ENCODE data around the gene TH. TPM values are rescaled to one million over a fixed set of nuclear protein-coding genes. Genes with fewer than 3 reads are reported as not detected.

Gene TH
- total and polyA plus RNA-seq, 2 donors (not counting 1 experiment from before 2014, with no cell fraction given): not detected

DNA sequence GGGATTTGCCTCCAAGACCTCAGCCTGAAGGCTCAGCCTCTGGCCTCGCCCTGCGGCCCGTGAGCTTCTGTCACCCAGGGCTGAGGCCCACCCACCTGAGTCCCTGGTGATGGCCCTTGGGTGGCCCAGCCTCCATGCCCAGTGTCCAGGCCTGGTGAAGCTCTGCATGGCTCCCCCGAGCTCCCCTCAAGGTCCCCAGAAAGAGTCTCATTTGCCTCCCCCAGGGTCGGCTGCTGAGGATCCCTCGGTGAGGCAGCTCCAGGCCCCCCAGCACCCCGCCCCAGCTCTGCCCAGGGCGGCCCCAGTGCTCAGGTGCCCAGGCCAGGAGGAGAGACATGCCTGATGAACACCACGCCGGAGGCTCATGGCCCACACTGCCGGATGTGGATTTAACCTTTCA, 2.1 kb upstream of the TH start:
- H3K9me3 ChIP-seq (ENCODE audit: control extremely low read depth in 1 of 3, control insufficient read depth in 2 of 3, insufficient read depth in 1 of 3, low read length in 2 of 3): peaks cover 0 to 3% (median 0%) of the 10 kb centered on the region in 3 donors
- H3K27me3 Mint-ChIP-seq: no peaks in the 10 kb centered on the region
- H3K4me1 Mint-ChIP-seq: no peaks in the 10 kb centered on the region
- H3K27ac Mint-ChIP-seq: no peak overlapping the region
- no peak overlapping the region for H3K4me3 Mint-ChIP-seq
- TF ChIP-seq, protein P1, sequence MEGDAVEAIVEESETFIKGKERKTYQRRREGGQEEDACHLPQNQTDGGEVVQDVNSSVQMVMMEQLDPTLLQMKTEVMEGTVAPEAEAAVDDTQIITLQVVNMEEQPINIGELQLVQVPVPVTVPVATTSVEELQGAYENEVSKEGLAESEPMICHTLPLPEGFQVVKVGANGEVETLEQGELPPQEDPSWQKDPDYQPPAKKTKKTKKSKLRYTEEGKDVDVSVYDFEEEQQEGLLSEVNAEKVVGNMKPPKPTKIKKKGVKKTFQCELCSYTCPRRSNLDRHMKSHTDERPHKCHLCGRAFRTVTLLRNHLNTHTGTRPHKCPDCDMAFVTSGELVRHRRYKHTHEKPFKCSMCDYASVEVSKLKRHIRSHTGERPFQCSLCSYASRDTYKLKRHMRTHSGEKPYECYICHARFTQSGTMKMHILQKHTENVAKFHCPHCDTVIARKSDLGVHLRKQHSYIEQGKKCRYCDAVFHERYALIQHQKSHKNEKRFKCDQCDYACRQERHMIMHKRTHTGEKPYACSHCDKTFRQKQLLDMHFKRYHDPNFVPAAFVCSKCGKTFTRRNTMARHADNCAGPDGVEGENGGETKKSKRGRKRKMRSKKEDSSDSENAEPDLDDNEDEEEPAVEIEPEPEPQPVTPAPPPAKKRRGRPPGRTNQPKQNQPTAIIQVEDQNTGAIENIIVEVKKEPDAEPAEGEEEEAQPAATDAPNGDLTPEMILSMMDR (IDR thresholded peaks at IDR 0.05): no peak
- TF ChIP-seq EZH2 (IDR thresholded peaks at IDR 0.05; ENCODE audit: borderline replicate concordance, insufficient read depth, low read depth, low read length, poor library complexity, severe bottlenecking): no peak
- H3K9ac ChIP-seq (ENCODE audit: low read length): no peak overlapping the region
- H3K4me3 ChIP-seq (ENCODE audit: control extremely low read depth in 1 of 5, extremely low read depth in 1 of 5, insufficient read depth in 1 of 5, low read depth in 2 of 5, low read length in 4 of 5): no peak overlapping the region
- H4K20me1 ChIP-seq (ENCODE audit: control insufficient read depth, insufficient read depth, low read length, poor library complexity, severe bottlenecking): no peaks in the 10 kb centered on the region
- no peaks in the 10 kb centered on the region for H3K79me2 ChIP-seq (ENCODE audit: control insufficient read depth, insufficient read depth, low read length)
- H2AFZ ChIP-seq (ENCODE audit: insufficient read depth, low read depth, low read length, poor library complexity, severe bottlenecking): no peak overlapping the region
- intact Hi-C loops (cut with micrococcal nuclease): no loop called here
- ChIA-PET CTCF (no interaction called here), POLR2A (no interaction called here)
- WGBS (ENCODE audit: insufficient coverage): 65% methylated on average over 11 of the region's 11 CpGs
- no peak for ATAC-seq (ENCODE audit: low read depth)
- DNase-seq: no peak
- no peaks in the 10 kb centered on the region for H3K4me1 ChIP-seq (ENCODE audit: control insufficient read depth in 2 of 2, insufficient read depth in 2 of 2, low read length in 2 of 2)
- H3K9me3 Mint-ChIP-seq (ENCODE audit: insufficient read depth): no peaks in the 10 kb centered on the region
- no peak overlapping the region for H3K27ac ChIP-seq (ENCODE audit: low read length in 2 of 2)
- no peaks in the 10 kb centered on the region for H3K27me3 ChIP-seq (replicated peaks in 1 of 4; ENCODE audit: control extremely low read depth in 1 of 4, control insufficient read depth in 3 of 4, insufficient read depth in 4 of 4, low read length in 3 of 4)
- H3K36me3 ChIP-seq (replicated peaks in 1 of 2; ENCODE audit: control extremely low read depth in 1 of 2, control insufficient read depth in 1 of 2, extremely low read depth in 1 of 2, insufficient read depth in 2 of 2, low read length in 1 of 2): no peaks in the 10 kb centered on the region
- no peak overlapping the region for H3K4me2 ChIP-seq (replicated peaks; ENCODE audit: low read depth, low read length, poor library complexity, severe bottlenecking)

DNA sequence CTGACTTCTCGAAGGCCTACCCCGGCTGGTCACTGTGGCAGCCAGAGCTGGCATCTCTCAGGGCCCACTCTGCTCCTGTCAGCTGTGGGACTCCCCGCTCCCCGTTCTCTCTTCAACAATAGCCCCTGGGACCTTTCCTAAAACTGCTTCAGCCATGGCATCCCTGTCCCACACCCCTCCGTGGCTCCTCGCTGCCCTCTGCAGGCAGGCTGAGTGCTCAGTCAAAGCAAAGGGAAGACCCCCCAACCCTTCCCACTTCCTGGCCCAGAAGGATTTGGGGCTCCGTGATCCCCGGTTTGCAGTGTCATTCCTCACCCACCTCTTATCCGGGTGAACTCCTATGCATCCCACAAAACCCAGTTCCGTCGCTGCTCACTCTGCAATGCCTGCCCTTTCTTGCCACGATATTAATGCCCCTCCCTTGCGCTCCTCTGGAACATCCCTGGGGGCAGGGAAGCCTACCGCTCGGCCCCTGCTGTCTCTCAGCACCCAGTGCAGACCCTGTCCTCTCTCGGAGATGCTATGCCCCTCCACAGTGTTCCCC, 1.6 kb upstream of the TH start:
- Histone ChIP-seq H3K79me2 (ENCODE audit: control insufficient read depth, insufficient read depth, low read length) (no peaks in the 10 kb centered on the region), H3K27ac (ENCODE audit: low read length in 2 of 2) (no peak overlapping the region), H3K4me1 (ENCODE audit: control insufficient read depth in 2 of 2, insufficient read depth in 2 of 2, low read length in 2 of 2) (no peaks in the 10 kb centered on the region), H3K36me3 (replicated peaks in 1 of 2; ENCODE audit: control extremely low read depth in 1 of 2, control insufficient read depth in 1 of 2, extremely low read depth in 1 of 2, insufficient read depth in 2 of 2, low read length in 1 of 2) (no peaks in the 10 kb centered on the region), H3K4me2 (replicated peaks; ENCODE audit: low read depth, low read length, poor library complexity, severe bottlenecking) (no peak overlapping the region), H2AFZ (ENCODE audit: insufficient read depth, low read depth, low read length, poor library complexity, severe bottlenecking) (no peak overlapping the region), H4K20me1 (ENCODE audit: control insufficient read depth, insufficient read depth, low read length, poor library complexity, severe bottlenecking) (no peaks in the 10 kb centered on the region), H3K9ac (ENCODE audit: low read length) (no peak overlapping the region), H3K9me3 (ENCODE audit: control extremely low read depth in 1 of 3, control insufficient read depth in 2 of 3, insufficient read depth in 1 of 3, low read length in 2 of 3) (peaks cover 0 to 3% (median 0%) of the 10 kb centered on the region in 3 donors), H3K4me3 (ENCODE audit: control extremely low read depth in 1 of 5, extremely low read depth in 1 of 5, insufficient read depth in 1 of 5, low read depth in 2 of 5, low read length in 4 of 5) (no peak overlapping the region), H3K27me3 (replicated peaks in 1 of 4; ENCODE audit: control extremely low read depth in 1 of 4, control insufficient read depth in 3 of 4, insufficient read depth in 4 of 4, low read length in 3 of 4) (no peaks in the 10 kb centered on the region)
- WGBS (ENCODE audit: insufficient coverage): 75% methylated on average over 16 of the region's 16 CpGs
- Mint-ChIP-seq H3K4me1 (no peaks in the 10 kb centered on the region), H3K27ac (no peak overlapping the region), H3K4me3 (no peak overlapping the region), H3K27me3 (no peaks in the 10 kb centered on the region), H3K9me3 (ENCODE audit: insufficient read depth) (no peaks in the 10 kb centered on the region)
- no peak for DNase-seq
- ATAC-seq (ENCODE audit: low read depth): no peak
- ChIA-PET CTCF (no interaction called here), POLR2A (no interaction called here)
- TF ChIP-seq, protein P1 (IDR thresholded peaks at IDR 0.05): no peak
- TF ChIP-seq EZH2 (IDR thresholded peaks at IDR 0.05; ENCODE audit: borderline replicate concordance, insufficient read depth, low read depth, low read length, poor library complexity, severe bottlenecking): no peak
- intact Hi-C loops (cut with micrococcal nuclease): no loop called here
